LNCAP (cell line): Measurements from ENCODE around the gene CCNQ.
A peak's percentile ranks its signal among the peaks of the same experiment; 100 is the strongest.

Experiments used
- TF ChIP-seq, protein P1 (sequence below): fragments of 450-650 bp; IDR thresholded peaks from 2 replicates; pipeline ENCODE4 v1.5.1; 2017; ENCODE audit warnings: mild to moderate bottlenecking

CCNQ gene

DNA sequence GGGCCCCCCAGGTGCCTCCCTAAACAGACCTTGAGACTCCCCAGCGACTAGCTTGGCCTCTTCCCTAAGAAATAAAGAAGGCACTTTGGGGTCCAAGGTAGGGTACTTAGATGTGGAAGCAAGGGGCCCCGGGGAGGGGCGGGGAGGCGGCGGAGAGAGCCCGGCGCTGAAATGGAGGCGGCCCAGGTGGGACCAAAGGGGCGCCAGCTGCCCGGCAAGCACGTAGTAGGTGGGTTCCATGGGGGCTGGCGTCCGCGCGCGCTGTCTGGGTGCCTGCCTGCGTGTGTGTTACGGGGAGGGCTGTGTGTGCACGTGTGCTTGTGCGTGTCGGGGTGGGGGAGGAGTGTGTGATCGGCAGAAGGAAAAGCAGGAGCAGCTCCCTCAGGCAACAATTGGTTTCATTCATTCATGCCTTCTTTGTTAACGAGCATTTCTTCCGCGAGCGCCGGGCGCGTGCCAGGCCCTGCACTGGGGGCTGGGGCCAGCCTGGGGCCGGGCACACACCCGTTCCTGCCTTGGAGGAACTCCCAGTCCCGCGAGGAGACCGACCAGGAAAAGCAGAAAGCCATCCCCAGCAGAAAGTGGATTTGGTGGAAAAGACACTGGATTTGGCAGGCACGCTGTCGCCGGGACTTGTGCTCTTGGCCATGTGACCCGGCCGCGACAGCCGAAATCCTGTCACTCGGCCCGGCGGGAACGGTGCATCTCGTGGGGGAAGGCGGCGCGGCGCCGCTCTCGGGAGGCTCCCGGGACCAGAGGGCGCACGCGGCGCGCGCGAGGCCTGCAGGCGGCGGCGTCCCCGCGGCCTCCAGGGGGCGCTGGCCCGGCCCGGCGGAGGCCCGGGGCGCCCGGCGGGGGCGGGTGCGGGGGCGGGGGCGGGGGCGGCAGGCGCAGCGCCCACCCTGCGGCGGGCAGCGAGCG lies 44.8 kb upstream of the CCNQ start:
- TF ChIP-seq, protein P1, sequence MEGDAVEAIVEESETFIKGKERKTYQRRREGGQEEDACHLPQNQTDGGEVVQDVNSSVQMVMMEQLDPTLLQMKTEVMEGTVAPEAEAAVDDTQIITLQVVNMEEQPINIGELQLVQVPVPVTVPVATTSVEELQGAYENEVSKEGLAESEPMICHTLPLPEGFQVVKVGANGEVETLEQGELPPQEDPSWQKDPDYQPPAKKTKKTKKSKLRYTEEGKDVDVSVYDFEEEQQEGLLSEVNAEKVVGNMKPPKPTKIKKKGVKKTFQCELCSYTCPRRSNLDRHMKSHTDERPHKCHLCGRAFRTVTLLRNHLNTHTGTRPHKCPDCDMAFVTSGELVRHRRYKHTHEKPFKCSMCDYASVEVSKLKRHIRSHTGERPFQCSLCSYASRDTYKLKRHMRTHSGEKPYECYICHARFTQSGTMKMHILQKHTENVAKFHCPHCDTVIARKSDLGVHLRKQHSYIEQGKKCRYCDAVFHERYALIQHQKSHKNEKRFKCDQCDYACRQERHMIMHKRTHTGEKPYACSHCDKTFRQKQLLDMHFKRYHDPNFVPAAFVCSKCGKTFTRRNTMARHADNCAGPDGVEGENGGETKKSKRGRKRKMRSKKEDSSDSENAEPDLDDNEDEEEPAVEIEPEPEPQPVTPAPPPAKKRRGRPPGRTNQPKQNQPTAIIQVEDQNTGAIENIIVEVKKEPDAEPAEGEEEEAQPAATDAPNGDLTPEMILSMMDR, result peak; percentile 47

DNA sequence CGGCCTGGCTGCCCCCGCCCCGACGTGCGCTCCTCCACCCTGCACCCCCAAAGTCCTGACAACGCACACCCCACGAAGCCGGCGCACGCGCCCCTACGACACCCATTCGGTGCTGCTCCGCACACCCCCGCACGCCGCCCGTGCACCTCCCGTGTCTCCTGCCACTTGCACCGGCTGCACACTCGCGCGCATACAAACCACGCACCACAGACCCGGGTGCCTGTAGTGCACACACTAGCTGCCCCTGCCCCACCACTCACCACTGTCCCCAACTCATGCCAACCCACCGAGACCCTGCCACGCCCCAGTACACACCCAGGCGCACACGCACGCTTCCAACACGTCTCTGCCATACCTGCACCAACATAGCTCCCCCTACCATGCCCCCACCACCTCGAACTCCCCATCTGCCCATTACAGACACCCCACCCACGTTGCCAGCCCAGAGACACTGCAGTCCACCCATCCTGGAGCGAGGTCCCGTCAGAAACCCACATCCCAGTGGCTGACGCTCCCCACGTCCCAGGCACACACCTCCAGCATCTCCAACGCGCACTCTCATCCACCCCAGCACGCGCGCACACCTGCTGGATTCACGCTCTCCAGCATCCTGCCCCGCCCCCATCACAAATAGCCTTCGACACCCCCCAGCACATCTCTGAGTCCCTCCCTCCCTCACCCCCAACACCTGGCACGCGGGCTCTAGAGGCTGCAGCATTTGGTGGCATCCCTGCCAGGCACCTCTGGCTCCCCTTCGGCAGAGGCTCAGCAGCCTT lies 43.9 kb upstream of the CCNQ start:
- TF ChIP-seq, protein P1, result no peak

DNA sequence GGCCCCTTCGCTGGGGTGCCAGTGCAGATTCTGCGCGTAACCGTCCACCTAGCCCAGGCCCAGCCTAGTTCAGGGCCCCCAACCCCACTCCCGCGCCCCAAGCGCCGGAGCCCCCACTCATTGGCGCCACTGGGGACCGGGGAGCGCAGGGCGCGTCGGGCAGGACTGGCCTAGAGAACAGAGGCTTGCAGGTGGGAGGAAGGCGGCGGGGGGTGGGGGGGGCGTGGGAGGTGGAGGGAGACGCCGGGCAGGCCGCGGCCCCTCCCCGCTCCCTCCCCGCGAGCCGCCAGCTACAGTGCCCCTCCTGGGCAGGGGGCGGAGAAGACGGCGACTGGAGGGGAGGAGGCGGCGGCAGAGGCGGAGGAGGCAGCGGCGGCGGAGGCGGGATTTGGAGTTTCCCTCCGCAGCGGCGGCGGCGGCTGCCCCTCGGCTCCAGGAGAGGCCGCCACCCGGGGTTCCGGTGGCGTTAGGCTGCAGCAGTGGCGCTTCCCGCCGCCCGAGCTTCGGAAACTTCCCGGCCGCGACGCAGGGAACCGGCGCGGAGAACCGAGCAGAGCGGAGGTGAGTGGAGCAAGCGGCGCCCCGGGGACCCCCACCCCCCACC lies 43.2 kb upstream of the CCNQ start:
- TF ChIP-seq, protein P1, result no peak

DNA sequence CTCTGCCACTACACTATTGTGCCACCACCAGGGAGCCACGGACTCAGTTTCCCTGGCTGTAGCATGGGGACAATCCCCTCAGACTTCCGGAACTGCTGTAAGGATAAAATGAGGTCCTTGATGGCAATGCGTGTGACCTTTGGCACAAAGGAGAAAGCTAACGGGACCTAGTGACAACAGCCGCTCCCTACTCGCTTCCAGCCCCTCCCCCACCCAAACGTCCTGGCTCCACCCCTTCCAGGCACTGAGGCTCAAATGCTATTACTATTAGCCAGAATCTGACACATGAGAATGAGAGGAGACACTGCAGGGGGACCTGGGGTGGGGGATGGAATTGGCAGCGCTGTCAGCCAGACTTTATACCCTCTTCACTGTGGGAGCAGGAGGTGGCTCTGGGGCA lies 42.7 kb upstream of the CCNQ start:
- TF ChIP-seq, protein P1, result no peak

DNA sequence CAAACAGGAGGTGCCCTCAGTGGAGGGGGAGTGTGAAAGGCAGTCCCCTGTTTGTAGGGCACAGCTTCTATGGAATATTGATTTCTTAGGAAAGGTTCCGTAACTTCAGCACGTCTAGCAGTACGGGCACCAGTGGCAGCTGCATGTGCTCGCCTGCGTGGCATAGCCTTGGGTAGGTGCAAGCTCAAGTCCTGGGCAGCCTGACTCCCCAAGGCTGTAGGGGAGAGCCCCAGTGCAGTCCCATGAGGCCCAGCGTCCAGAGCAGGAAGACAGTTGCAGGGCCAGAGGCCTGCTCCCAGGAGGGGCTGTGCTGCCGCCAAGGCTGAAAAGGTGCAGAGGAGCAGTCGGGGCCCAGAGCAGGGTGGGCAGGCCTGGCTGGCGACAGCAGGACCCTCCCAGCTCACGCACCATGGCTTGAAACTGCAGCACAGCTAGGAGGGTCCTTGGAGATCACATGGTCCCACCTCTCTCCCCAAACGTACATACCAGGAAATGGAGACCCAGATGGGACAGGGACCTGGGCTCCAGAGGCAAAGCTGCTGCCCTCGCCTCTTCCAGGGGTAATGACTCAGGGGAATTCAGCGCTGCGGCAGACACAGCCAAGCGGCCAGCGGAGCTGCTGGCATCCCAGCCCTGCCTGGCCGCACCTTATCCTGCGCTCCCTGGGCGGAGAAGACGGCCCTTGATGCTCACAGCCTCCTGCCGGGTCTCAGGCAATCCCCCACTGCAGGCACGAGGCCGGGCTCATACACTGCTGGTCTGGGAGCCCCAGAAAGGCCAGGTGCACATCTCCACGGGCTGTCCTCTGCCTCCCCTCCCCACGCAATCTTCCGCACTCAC lies 42.0 kb upstream of the CCNQ start:
- TF ChIP-seq, protein P1, result no peak

DNA sequence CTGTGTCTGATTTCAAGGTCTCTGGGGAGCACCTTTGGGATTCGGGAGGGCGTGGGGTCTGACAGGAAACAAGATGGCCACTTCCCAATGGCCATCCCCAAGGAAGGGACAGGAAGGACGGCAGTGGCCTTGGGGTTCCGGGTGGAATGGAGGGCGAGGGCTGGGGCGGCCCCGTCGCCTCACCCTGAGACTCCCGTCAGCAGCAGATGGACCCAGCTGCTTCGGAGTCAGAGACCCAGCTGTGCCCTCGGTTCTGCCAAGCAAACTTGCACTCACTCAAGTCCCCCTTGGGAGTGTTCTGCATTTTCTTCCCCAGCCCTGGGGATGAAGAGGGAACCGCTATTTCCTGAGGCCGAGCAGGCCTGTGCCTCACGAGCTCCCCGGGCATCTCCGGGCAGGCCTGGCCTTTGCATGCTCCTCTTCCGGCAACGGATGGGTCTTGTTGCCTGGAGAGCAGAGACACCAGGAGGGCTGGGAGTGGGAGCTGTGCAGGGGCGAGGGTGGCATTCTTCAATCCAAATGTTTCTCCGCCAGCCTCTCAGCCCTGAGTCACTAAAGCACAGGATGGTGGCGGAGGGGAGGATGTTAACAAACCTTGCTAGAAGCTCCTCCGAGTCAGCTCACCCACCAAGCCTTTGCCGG lies 41.2 kb upstream of the CCNQ start:
- TF ChIP-seq, protein P1, result no peak
